Suprapubic skin (tissue), 3 donors: Measurements from ENCODE around the gene MBNL2.

Experiments
- CTCF ChIP-seq, 2 donors: fragments of 200-600 bp in 1 of 2; fragments of 450-650 bp in 1 of 2; sonication (generic) in 1 of 2; IDR thresholded peaks; one replicate each; pipeline ENCODE4 v1.5.1; 2016 to 2019; ENCODE audit warnings: antibody characterized with exemption in 2 of 2, mild to moderate bottlenecking in 1 of 2, moderate library complexity in 1 of 2
- EP300 ChIP-seq: sonication (generic); formaldehyde crosslinking; IDR thresholded peaks from one replicate; pipeline ENCODE4 v1.6.1; 2017; ENCODE audit warnings: antibody characterized with exemption

- TF ChIP-seq CTCF (IDR thresholded peaks at IDR 0.05) (no peak), EP300 (no peak)
Measured at GRCh38 chr13:97261254-97262005, 39.3 kb downstream of the MBNL2 start.
